Brain microvascular endothelial cell (primary cell): ENCODE measurements around the gene SIGLEC14.

ENCODE experiments used
- DNase-seq: peaks from one replicate; pipeline ENCODE4 v3.0.0-alpha.2; 2020
- H3K27ac ChIP-seq: fragments of 250-450 bp; sonication (Bioruptor Pico); 2 replicates; pipeline ENCODE4 v1.5.1; 2020; ENCODE audit warnings: mild to moderate bottlenecking, moderate library complexity
- H3K27me3 ChIP-seq: fragments of 250-450 bp; sonication (Bioruptor Pico); replicated peaks from 2 replicates; pipeline ENCODE4 v1.5.1; 2020; ENCODE audit warnings: mild to moderate bottlenecking
- H3K36me3 ChIP-seq: fragments of 250-450 bp; sonication (Bioruptor Pico); replicated peaks from 2 replicates; pipeline ENCODE4 v1.5.1; 2020; ENCODE audit warnings: mild to moderate bottlenecking
- H3K4me3 ChIP-seq: 2 replicates; pipeline ENCODE4 v1.5.1; 2011; ENCODE audit warnings: low read depth, mild to moderate bottlenecking, control low read depth, low read length, moderate library complexity
- CTCF ChIP-seq: IDR thresholded peaks from 2 replicates; pipeline ENCODE4 v1.5.1; 2011; ENCODE audit warnings: low read depth, mild to moderate bottlenecking, moderate library complexity, low read length, control low read depth, inconsistent platforms; ENCODE audit errors: missing control alignments
- in situ Hi-C: cut with HindIII; loops from 2 replicates; pipeline ENCODE4 v1.10.0; 2017; ENCODE audit warnings: low sequenced_read_pairs, low pct_ligation_motif_present

SIGLEC14 gene

GRCh38 chr19:51602189-51602854 lies 44.3 kb downstream of the SIGLEC14 start:
- Histone ChIP-seq H3K27me3 (peaks cover 2% of the 10 kb centered on the region), H3K4me3 (no peak overlapping the region), H3K36me3 (no peaks in the 10 kb centered on the region), H3K27ac (no peak overlapping the region)
- TF ChIP-seq CTCF = no peak
- in situ Hi-C loops = no loop called here
- DNase-seq = no peak

DNA sequence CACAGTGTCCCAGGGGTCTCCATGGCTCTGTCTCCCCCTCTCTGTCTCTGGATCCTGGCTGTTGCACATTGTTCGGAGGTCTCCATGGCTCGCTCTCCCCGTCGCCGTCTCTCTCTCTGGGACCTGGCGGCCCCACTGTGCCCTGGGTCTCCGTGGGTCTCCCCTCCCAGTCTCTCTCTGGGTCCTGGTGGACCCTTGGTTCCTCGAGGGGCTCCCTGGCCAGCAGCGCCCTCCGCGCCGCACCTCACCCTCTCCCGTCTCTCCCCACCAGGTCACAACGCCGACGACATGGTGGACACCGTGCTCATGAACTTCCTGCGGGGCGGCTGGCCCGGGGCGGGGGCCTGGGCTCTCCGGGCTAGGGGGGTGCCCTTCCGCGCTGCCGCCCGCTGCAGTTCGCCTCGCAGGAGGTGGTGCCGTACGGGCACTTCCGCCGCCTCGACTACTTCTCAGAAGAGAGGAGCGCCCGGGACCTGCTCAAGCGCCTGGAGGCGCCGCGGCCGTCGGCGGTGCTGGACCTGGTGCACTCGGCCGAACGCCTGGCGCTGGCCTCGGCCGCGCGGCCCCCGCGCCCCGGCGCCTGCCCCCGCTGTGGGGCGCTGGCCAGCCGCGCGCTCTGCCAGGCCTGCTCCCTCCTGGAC lies 45.6 kb downstream of the SIGLEC14 start:
- DNase-seq = no peak
- H3K27ac ChIP-seq = no peak overlapping the region
- no peak for TF ChIP-seq CTCF
- H3K4me3 ChIP-seq = no peak overlapping the region
- in situ Hi-C loops = no loop called here
- peaks cover 2% of the 10 kb centered on the region for H3K27me3 ChIP-seq
- no peaks in the 10 kb centered on the region for H3K36me3 ChIP-seq

- no peak for TF ChIP-seq CTCF
- H3K27ac ChIP-seq = no peak overlapping the region
- DNase-seq = no peak
- H3K27me3 ChIP-seq = peaks cover 2% of the 10 kb centered on the region
- no peaks in the 10 kb centered on the region for H3K36me3 ChIP-seq
- H3K4me3 ChIP-seq = no peak overlapping the region
- in situ Hi-C loops = no loop called here
Measured at GRCh38 chr19:51599084-51599483, 47.5 kb downstream of the SIGLEC14 start.

- in situ Hi-C loops = no loop called here
- Histone ChIP-seq H3K27ac (no peak overlapping the region), H3K4me3 (no peak overlapping the region), H3K27me3 (peaks cover 2% of the 10 kb centered on the region), H3K36me3 (no peaks in the 10 kb centered on the region)
- no peak for TF ChIP-seq CTCF
- DNase-seq = no peak
Measured at GRCh38 chr19:51598159-51598915, 48.3 kb downstream of the SIGLEC14 start.

GRCh38 chr19:51595190-51596175 lies 51.1 kb downstream of the SIGLEC14 start:
- DNase-seq = no peak
- no peak for TF ChIP-seq CTCF
- peaks cover 1% of the 10 kb centered on the region for H3K27me3 ChIP-seq
- H3K27ac ChIP-seq = no peak overlapping the region
- H3K4me3 ChIP-seq = no peak overlapping the region
- no peaks in the 10 kb centered on the region for H3K36me3 ChIP-seq
- in situ Hi-C loops = no loop called here
